Measurements from ENCODE around the gene JAM2.
A peak's percentile ranks its signal among the peaks of the same experiment; 100 is the strongest.

JAM2 gene

GRCh38 chr21:25717491-25718147 lies 78.6 kb downstream of the JAM2 start:
- TF ChIP-seq, protein P1, sequence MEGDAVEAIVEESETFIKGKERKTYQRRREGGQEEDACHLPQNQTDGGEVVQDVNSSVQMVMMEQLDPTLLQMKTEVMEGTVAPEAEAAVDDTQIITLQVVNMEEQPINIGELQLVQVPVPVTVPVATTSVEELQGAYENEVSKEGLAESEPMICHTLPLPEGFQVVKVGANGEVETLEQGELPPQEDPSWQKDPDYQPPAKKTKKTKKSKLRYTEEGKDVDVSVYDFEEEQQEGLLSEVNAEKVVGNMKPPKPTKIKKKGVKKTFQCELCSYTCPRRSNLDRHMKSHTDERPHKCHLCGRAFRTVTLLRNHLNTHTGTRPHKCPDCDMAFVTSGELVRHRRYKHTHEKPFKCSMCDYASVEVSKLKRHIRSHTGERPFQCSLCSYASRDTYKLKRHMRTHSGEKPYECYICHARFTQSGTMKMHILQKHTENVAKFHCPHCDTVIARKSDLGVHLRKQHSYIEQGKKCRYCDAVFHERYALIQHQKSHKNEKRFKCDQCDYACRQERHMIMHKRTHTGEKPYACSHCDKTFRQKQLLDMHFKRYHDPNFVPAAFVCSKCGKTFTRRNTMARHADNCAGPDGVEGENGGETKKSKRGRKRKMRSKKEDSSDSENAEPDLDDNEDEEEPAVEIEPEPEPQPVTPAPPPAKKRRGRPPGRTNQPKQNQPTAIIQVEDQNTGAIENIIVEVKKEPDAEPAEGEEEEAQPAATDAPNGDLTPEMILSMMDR (IDR thresholded peaks at IDR 0.05; ENCODE audit: control insufficient read depth, extremely low read depth, insufficient read depth) = no peak
- no peak for DNase-seq (ENCODE audit: low read depth)
- no peak overlapping the region for H3K4me3 ChIP-seq (ENCODE audit: low read depth, low read length)

DNA sequence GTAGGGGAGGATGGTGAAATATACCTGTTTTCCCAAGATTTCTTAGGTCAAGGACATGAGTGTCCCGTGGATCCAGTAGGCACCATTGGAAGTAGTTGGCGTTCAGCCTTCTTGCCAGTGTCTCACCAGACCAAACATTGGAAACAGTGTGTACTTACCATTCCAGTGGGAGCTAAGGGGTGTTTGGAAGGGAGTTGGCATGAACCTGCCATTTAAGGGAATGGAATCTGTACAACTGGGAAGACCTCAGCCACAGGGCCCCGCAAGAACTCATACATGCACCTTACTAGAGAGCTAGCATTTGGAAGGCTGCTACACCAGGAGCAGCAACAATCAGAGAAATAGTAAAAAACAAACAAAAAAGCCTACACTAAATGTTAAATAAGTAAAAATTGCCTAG lies 82.9 kb downstream of the JAM2 start:
- DNase-seq (ENCODE audit: low read depth) = no peak
- no peak overlapping the region for H3K4me3 ChIP-seq (ENCODE audit: low read depth, low read length)

DNA sequence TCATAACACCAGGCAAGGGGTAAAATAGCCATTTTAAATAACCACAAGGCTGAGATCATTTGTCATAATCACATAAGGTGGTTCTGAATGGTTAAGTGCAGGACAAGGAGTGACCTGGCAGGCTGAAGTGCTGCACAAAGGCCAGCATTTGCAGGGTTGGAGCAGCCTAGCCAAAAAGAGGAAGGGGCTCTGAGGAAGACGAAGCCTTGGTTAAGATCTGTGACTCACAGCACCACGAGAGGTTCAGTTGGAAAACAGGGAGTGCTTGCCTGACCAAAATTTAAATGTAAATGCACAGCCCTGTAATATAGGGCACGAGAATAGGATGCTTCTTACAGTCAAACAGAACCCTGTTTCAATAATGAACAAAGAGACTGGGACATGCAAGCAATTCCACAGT lies 83.6 kb downstream of the JAM2 start:
- H3K4me3 ChIP-seq (ENCODE audit: low read depth, low read length) = no peak overlapping the region
- TF ChIP-seq, protein P1 (IDR thresholded peaks at IDR 0.05; ENCODE audit: control insufficient read depth, extremely low read depth, insufficient read depth) = no peak
- DNase-seq (ENCODE audit: low read depth) = no peak

More for the DNA sequence above, 82.9 kb downstream of the JAM2 start:
- TF ChIP-seq, protein P1 (IDR thresholded peaks at IDR 0.05; ENCODE audit: control insufficient read depth, extremely low read depth, insufficient read depth) = no peak

DNA sequence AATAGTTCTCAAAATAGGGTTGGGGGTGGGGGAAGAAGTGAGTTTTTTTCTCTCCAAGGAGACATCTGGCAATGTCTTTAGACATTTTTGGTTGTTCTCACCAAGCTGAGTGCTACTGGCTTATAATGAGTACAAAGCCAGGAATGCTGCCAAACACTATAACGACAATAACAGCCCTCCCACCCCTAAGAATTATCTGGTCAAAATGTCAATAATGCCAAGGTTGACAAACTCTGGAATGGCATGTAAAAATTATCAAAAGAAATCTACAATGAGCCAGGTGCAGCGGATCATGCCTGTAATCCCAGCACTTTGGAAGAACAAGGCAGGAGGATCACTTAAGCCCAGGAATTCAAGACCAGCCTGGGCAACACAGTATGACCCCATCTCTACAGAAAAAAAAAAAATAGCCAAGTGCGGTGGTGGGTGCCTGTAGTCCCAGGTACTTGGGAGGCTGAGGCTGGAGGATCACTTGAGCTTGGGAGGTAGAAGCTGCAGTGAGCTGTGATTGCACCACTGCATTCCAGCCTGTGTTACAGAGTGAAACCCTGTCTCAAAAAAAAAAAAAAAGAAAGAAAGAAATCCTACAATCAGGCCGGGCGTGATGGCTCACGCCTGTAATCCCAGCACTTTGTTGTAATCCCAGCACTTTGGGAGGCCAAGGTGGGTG lies 93.2 kb downstream of the JAM2 start:
- no peak overlapping the region for H3K4me3 ChIP-seq (ENCODE audit: low read depth, low read length)
- TF ChIP-seq, protein P1 (IDR thresholded peaks at IDR 0.05; ENCODE audit: control insufficient read depth, extremely low read depth, insufficient read depth) = no peak
- DNase-seq (ENCODE audit: low read depth) = no peak

GRCh38 chr21:25733859-25734653 lies 95.0 kb downstream of the JAM2 start:
- peak overlapping the region; percentile 79 for H3K4me3 ChIP-seq (ENCODE audit: low read depth, low read length)
- TF ChIP-seq, protein P1 (IDR thresholded peaks at IDR 0.05; ENCODE audit: control insufficient read depth, extremely low read depth, insufficient read depth) = no peak
- DNase-seq (ENCODE audit: low read depth) = no peak

- no peak for DNase-seq (ENCODE audit: low read depth)
- peak overlapping the region; percentile 79 for H3K4me3 ChIP-seq (ENCODE audit: low read depth, low read length)
- TF ChIP-seq, protein P1 (IDR thresholded peaks at IDR 0.05; ENCODE audit: control insufficient read depth, extremely low read depth, insufficient read depth) = no peak
Observed at GRCh38 chr21:25734654-25734903, 95.5 kb downstream of the JAM2 start.

Data from LNCaP clone FGC (cell line).